Activated T-cell treated with anti-CD3 and anti-CD28 coated beads, Interleukin-2, amount 50 U/mL, for 4 hours (primary cell): Measurements from ENCODE around the gene PKP3. TPM values are rescaled to one million over a fixed set of nuclear protein-coding genes. Genes with fewer than 3 reads are reported as not detected.
A peak's percentile ranks its signal among the peaks of the same experiment; 100 is the strongest.
"Not testable (repeated sequence)": the region's sequence is repeated elsewhere in the genome, so short reads cannot be mapped to it uniquely, and the experiment has no call there.

Experiments
- ATAC-seq, 2 donors: fragments of 200-7000 bp; cut with Tn5 transposase; one replicate each; pipeline ENCODE4 v1.10.0; 2021
- DNase-seq: peaks from one replicate; pipeline ENCODE4 v3.0.0-alpha.2; 2020
- H3K27me3 Mint-ChIP-seq: one replicate; pipeline ENCODE4 v1.8.0; 2021; ENCODE audit warnings: low read depth, mixed read lengths
- H3K36me3 Mint-ChIP-seq: one replicate; pipeline ENCODE4 v1.8.0; 2022; ENCODE audit warnings: mixed read lengths; ENCODE audit not compliant: insufficient read depth
- H3K4me1 Mint-ChIP-seq: one replicate; pipeline ENCODE4 v1.8.0; 2021; ENCODE audit warnings: low read depth, mixed read lengths
- H3K4me3 Mint-ChIP-seq: one replicate; pipeline ENCODE4 v1.8.0; 2021; ENCODE audit warnings: mild to moderate bottlenecking, moderate library complexity, mixed read lengths
- H3K9me3 Mint-ChIP-seq: one replicate; pipeline ENCODE4 v1.8.0; 2021; ENCODE audit warnings: mixed read lengths
- total RNA-seq, 3 donors: library from RNA; stranded (reverse); gene quantifications; one replicate each; pipeline ENCODE4 v1.2.1, GENCODE V29; 2021

The PKP3 gene
- total RNA-seq, 3 donors from 2014 or later: 0.11 to 0.40 (median 0.16) TPM

GRCh38 chr11:428295-428694, 34.3 kb downstream of the PKP3 start:
- Mint-ChIP-seq H3K36me3 (peaks cover 10% of the 10 kb centered on the region), H3K4me1 (no peaks in the 10 kb centered on the region), H3K27me3 (no peaks in the 10 kb centered on the region), H3K4me3 (no peak overlapping the region), H3K9me3 (no peaks in the 10 kb centered on the region)
- DNase-seq: no peak
- ATAC-seq: no peak

DNA sequence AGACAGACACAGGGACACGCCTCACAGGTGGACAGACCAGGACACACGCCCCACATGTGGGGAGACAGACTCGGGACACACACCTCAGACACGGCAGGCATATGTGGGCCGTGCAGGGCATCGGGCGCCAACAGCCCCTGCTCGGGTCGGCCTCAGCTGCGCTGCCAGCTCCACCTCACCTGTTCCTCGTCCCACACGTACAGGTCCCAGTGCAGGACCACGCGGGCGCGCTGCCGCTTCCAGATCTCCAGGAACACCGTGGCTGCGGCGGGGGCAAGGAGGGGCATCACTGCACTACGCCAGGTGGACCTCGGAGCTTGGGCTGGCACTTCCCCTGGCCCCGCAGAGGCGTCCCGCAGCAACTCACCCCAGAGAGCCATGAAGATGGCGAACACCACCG, 35.4 kb downstream of the PKP3 start:
- no peaks in the 10 kb centered on the region for H3K27me3 Mint-ChIP-seq
- DNase-seq (no peak), ATAC-seq (no peak)
- H3K4me3 Mint-ChIP-seq: no peak overlapping the region
- H3K9me3 Mint-ChIP-seq: no peaks in the 10 kb centered on the region
- peaks cover 7% of the 10 kb centered on the region for H3K36me3 Mint-ChIP-seq
- H3K4me1 Mint-ChIP-seq: no peaks in the 10 kb centered on the region

- Mint-ChIP-seq H3K36me3 (peaks cover 4% of the 10 kb centered on the region), H3K27me3 (no peaks in the 10 kb centered on the region), H3K4me3 (no peak overlapping the region), H3K4me1 (no peaks in the 10 kb centered on the region), H3K9me3 (no peaks in the 10 kb centered on the region)
- DNase-seq: no peak
- no peak for ATAC-seq
Measured at GRCh38 chr11:429931-430456, 36.0 kb downstream of the PKP3 start.

DNA sequence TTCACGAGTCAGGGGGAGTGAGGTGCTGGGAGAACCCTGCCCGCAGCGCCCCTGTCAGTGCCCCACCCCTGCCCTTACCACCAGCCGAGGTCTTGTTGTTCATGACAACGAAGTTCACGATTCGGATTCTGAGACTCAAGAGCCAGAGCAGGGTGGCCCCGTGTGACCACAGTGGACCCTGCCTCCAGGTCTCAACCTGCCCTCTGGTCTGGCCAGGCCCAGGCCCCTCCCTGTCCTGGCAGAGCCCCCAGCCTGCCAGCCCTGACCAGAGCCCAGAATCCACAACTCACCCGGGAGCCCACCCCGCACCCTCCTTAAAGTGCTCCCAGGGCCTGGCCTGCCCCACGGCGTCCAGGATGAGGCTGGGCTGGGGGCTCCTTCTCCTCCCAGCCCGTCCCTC, 37.9 kb downstream of the PKP3 start:
- DNase-seq (no peak), ATAC-seq (no peak)
- Mint-ChIP-seq H3K9me3 (no peaks in the 10 kb centered on the region), H3K27me3 (no peaks in the 10 kb centered on the region), H3K36me3 (no peaks in the 10 kb centered on the region), H3K4me1 (peaks cover 4% of the 10 kb centered on the region), H3K4me3 (no peak overlapping the region)

GRCh38 chr11:432501-433100, 38.6 kb downstream of the PKP3 start:
- no peak for DNase-seq
- no peaks in the 10 kb centered on the region for H3K36me3 Mint-ChIP-seq
- no peak overlapping the region for H3K4me3 Mint-ChIP-seq

GRCh38 chr11:433111-433510, 39.1 kb downstream of the PKP3 start:
- Mint-ChIP-seq H3K36me3 (no peaks in the 10 kb centered on the region), H3K27me3 (no peaks in the 10 kb centered on the region), H3K4me1 (peaks cover 11% of the 10 kb centered on the region), H3K9me3 (no peaks in the 10 kb centered on the region), H3K4me3 (no peak overlapping the region)
- DNase-seq (no peak), ATAC-seq (no peak)

More at GRCh38 chr11:432501-433100, 38.6 kb downstream of the PKP3 start:
- no peaks in the 10 kb centered on the region for H3K27me3 Mint-ChIP-seq
- H3K9me3 Mint-ChIP-seq: no peaks in the 10 kb centered on the region
- no peak for ATAC-seq
- H3K4me1 Mint-ChIP-seq: peaks cover 9% of the 10 kb centered on the region

DNA sequence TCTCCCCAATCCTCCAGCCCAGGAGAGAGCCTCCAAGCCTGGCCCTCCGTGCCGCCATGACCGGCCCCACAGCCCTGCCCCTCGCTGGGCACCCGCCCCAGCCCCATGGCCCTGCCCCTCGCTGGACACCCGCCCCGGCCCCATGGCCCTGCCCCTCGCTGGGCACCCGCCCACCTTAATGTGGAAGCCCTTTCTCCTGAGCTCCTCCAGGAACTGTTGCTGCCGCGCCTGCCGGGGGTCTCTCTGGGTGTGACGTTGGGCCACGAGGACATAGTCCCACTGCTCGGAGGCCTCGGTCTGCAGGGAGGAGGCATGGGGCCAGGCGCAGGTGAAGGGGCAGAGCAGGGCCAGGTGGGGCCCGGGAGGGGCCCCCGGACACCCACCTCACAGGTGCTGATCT, 39.6 kb downstream of the PKP3 start:
- Mint-ChIP-seq H3K4me1 (peaks cover 14% of the 10 kb centered on the region), H3K27me3 (no peaks in the 10 kb centered on the region), H3K9me3 (no peaks in the 10 kb centered on the region), H3K4me3 (no peak overlapping the region), H3K36me3 (no peaks in the 10 kb centered on the region)
- ATAC-seq (no peak), DNase-seq (no peak)

DNA sequence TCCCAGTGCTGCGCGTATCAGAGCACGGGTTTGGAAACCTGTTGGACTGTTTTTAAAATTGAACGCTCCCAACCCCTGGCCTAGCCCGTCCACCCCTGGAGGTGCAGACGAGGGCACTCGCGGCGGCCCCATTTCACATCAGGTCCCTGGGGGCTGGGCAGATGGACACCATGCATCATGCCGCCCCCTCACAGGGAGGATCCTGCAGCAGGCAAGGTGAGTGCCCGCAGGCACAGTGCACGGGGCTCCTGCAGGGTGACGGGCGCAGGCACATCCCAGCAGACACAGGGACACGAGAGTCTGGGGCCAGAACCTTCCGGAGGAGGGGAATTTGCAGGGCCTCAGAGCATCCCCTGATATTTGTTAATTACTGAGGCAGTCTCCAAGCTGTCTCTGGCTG, 40.5 kb downstream of the PKP3 start:
- H3K27me3 Mint-ChIP-seq: no peaks in the 10 kb centered on the region
- no peak overlapping the region for H3K4me3 Mint-ChIP-seq
- H3K9me3 Mint-ChIP-seq: no peaks in the 10 kb centered on the region
- peaks cover 15% of the 10 kb centered on the region for H3K4me1 Mint-ChIP-seq
- no peaks in the 10 kb centered on the region for H3K36me3 Mint-ChIP-seq
- DNase-seq: no peak
- no peak for ATAC-seq

DNA sequence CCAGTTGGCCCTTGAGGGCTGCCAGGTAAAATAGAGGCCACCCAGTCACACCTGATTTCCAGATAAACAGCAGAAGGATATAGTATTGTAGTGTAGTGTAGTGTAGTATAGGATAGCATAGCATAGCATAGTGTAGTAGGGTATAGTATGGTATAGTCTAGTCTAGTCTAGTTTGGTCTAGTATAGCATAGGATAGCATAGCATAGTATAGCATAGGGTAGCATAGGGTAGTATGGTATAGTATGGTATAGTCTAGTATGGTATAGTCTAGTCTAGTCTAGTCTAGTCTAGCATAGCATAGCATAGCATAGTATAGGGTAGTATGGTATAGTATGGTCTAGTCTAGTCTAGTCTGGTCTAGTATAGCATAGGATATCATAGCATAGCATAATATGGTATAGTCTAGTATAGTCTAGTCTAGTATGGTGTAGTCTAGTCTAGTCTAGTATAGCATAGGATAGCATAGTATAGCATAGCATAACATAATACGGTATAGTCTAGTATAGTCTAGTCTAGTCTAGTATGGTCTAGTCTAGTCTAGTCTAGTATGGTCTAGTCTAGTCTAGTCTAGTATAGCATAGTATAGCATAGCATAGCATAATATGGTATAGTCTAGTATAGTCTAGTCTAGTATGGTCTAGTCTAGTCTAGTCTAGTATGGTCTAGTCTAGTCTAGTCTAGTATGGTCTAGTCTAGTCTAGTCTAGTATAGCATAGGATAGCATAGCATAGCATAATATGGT, 41.2 kb downstream of the PKP3 start:
- H3K27me3 Mint-ChIP-seq, H3K4me3 Mint-ChIP-seq, H3K9me3 Mint-ChIP-seq, ATAC-seq, H3K36me3 Mint-ChIP-seq, DNase-seq: not testable (repeated sequence)
- peaks cover 21% of the 10 kb centered on the region for H3K4me1 Mint-ChIP-seq

GRCh38 chr11:437228-437870, 43.3 kb downstream of the PKP3 start:
- H3K4me3 Mint-ChIP-seq: no peak overlapping the region
- DNase-seq (no peak), ATAC-seq (no peak)
- no peaks in the 10 kb centered on the region for H3K27me3 Mint-ChIP-seq
- H3K9me3 Mint-ChIP-seq: no peaks in the 10 kb centered on the region
- peaks cover 30% of the 10 kb centered on the region for H3K4me1 Mint-ChIP-seq
- H3K36me3 Mint-ChIP-seq: no peaks in the 10 kb centered on the region

- ATAC-seq (no peak), DNase-seq (no peak)
- Mint-ChIP-seq H3K4me1 (peaks cover 30% of the 10 kb centered on the region), H3K27me3 (no peaks in the 10 kb centered on the region), H3K4me3 (no peak overlapping the region), H3K36me3 (no peaks in the 10 kb centered on the region), H3K9me3 (no peaks in the 10 kb centered on the region)
Measured at GRCh38 chr11:438101-438844, 44.3 kb downstream of the PKP3 start.

DNA sequence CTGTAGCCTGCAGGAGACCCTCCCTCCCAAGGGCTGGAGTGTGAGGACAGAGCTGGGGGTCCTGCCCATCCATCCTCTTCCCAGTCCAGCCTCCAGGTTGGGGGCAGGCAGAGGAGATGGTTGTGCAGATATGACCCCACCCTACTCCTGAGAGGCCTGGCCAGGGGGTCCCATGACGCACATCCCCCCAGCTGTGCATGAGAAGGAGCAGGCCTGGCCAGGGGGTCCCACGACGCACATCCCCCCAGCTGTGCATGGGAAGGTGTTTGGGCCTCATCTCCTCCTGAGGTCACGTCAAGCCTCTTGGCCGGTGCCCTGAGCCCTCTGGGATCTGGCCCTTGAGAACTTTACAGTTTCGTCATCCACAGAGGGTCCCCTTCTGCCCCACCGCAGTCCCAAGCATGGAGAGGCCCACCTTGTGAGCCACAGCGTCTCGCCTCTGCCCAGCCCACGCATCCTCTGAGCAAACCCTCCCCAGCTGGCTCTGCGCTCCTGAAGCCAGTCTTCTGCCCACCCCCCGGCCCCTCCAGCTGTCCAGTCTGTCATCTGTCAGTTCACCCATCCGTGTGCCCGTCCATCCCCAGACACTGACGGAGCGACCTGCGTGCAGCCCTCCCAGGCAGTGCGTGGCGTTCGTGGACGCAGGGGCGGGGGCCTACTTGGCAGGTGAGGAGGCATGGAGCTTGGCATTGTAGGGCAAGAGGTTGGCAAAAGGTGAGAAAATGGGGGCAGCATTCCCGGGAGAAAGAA, 45.5 kb downstream of the PKP3 start:
- H3K4me3 Mint-ChIP-seq: no peak overlapping the region
- no peak for ATAC-seq
- no peaks in the 10 kb centered on the region for H3K9me3 Mint-ChIP-seq
- peaks cover 30% of the 10 kb centered on the region for H3K4me1 Mint-ChIP-seq
- no peaks in the 10 kb centered on the region for H3K36me3 Mint-ChIP-seq
- DNase-seq: no peak
- H3K27me3 Mint-ChIP-seq: peaks cover 2% of the 10 kb centered on the region

DNA sequence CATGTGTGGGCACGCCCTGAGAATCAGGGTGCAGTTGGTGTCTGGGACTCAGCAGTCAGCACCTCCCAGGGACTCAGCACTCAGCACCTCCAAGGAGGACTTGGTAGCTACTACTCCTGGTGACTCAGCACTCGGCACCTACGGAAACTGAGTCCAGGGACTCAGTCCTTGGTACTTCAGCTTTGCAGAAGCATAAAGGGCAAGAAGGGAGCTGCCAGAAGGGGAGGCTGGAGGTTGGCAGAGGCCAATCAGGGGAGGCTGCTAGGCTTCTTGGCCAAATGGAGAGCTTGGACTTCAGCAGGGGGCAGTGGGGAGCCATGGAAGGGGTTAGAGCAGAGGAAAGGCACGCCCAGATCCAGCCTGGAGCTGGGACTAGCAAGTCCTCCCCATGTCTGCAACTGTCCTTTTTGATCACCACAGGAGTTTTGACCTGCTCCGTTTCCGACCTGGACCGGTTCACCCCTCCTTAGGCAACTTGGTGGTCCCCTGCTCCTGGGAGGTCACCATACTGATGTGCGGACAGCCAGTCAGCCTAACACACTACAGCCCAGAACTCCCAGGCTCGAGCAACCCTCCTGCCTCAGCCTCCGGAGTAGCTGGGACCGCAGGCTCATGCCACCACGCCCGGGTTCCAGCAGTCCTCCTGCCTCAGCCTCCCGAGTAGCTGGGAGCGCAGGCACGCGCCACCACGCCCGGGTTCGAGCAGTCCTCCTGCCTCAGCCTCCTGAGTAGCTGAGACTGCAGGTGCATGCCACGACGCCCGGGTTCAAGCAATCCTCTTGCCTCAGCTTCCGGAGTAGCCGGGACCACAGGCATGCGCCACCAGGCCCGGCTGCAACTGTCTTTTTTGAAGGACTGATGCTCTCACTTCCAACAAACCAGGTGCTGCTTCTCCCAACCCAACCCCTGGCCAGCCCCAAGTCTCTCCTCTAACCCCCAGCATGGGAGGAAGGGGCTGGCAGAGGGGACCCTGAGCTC, 46.3 kb downstream of the PKP3 start:
- DNase-seq: no peak
- no peak for ATAC-seq
- Mint-ChIP-seq H3K36me3 (no peaks in the 10 kb centered on the region), H3K4me3 (peak overlapping the region; percentile 74), H3K9me3 (no peaks in the 10 kb centered on the region), H3K27me3 (peaks cover 2% of the 10 kb centered on the region), H3K4me1 (peaks cover 30% of the 10 kb centered on the region)
